NCI-H2196 (cell line): Measurements from ENCODE around the gene HCAR3.
A peak's percentile ranks its signal among the peaks of the same experiment; 100 is the strongest.
"Not testable (repeated sequence)": the region's sequence is repeated elsewhere in the genome, so short reads cannot be mapped to it uniquely, and the experiment has no call there.

ENCODE experiments used
- DNase-seq: peaks from one replicate; lab custom pipeline; 2025; ENCODE audit not compliant: unreplicated experiment; lab: John Stamatoyannopoulos, UW

Gene HCAR3

GRCh38 chr12:122724641-122725243 is 8.1 kb upstream of the HCAR3 start:
- no peak for DNase-seq

- DNase-seq, result no peak
These were observed 5.8 kb upstream of the HCAR3 start for GRCh38 chr12:122722387-122722786.

GRCh38 chr12:122721057-122721545 is 4.5 kb upstream of the HCAR3 start:
- DNase-seq, result no peak

GRCh38 chr12:122715211-122715610 is 1.4 kb downstream of the HCAR3 start:
- not testable (repeated sequence) for DNase-seq

GRCh38 chr12:122713491-122714188 is 3.0 kb downstream of the HCAR3 start:
- not testable (repeated sequence) for DNase-seq

- not testable (repeated sequence) for DNase-seq
These were observed 5.3 kb downstream of the HCAR3 start for GRCh38 chr12:122711266-122711665.

- not testable (repeated sequence) for DNase-seq
These were observed 6.3 kb downstream of the HCAR3 start for GRCh38 chr12:122710341-122710740.

GRCh38 chr12:122709287-122709686 is 7.3 kb downstream of the HCAR3 start:
- not testable (repeated sequence) for DNase-seq

- DNase-seq, result not testable (repeated sequence)
These were observed 12.8 kb downstream of the HCAR3 start for GRCh38 chr12:122703841-122704240.

- not testable (repeated sequence) for DNase-seq
These were observed 13.6 kb downstream of the HCAR3 start, which contains the start of gene HCAR2 for GRCh38 chr12:122702890-122703611. Gene HCAR2 (minus strand): TSS chr12:122703357. CDS start chr12:122703283, 74 bp downstream.

GRCh38 chr12:122701481-122701880 is 15.1 kb downstream of the HCAR3 start:
- not testable (repeated sequence) for DNase-seq

- DNase-seq, result not testable (repeated sequence)
These were observed 16.4 kb downstream of the HCAR3 start for GRCh38 chr12:122700038-122700710.

GRCh38 chr12:122696922-122697321 is 19.7 kb downstream of the HCAR3 start:
- DNase-seq, result not testable (repeated sequence)

- no peak for DNase-seq
These were observed 25.0 kb downstream of the HCAR3 start for GRCh38 chr12:122691566-122691965.

GRCh38 chr12:122688291-122688690 is 28.3 kb downstream of the HCAR3 start:
- no peak for DNase-seq

GRCh38 chr12:122687086-122687485 is 29.5 kb downstream of the HCAR3 start:
- peak; percentile 41 for DNase-seq

- no peak for DNase-seq
These were observed 30.1 kb downstream of the HCAR3 start for GRCh38 chr12:122686538-122686937.

- no peak for DNase-seq
These were observed 32.3 kb downstream of the HCAR3 start for GRCh38 chr12:122684297-122684813.

- no peak for DNase-seq
These were observed 34.8 kb downstream of the HCAR3 start for GRCh38 chr12:122681814-122682213.

- DNase-seq, result not testable (repeated sequence)
These were observed 35.6 kb downstream of the HCAR3 start for GRCh38 chr12:122680989-122681388.

- not testable (repeated sequence) for DNase-seq
These were observed 39.8 kb downstream of the HCAR3 start for GRCh38 chr12:122676781-122677180.
